Muscle layer of duodenum (tissue), 2 donors: ENCODE results near the gene ABHD18.

Source experiments
- H3K27ac ChIP-seq: one replicate; pipeline ENCODE4 v1.7.0; 2013; ENCODE audit warnings: mild to moderate bottlenecking, low read length
- H3K27me3 ChIP-seq: one replicate; pipeline ENCODE4 v1.7.0; 2013; ENCODE audit warnings: low read depth, mild to moderate bottlenecking, control low read depth, low read length
- H3K36me3 ChIP-seq, 2 donors: one replicate each; pipeline ENCODE4 v1.7.0; 2013; ENCODE audit warnings: low read length in 2 of 2, control low read depth in 1 of 2, mild to moderate bottlenecking in 1 of 2; ENCODE audit not compliant: insufficient read depth in 2 of 2, control insufficient read depth in 1 of 2
- H3K4me1 ChIP-seq, 2 donors: one replicate each; pipeline ENCODE4 v1.7.0; 2013; ENCODE audit warnings: low read length in 2 of 2, mild to moderate bottlenecking in 2 of 2, control low read depth in 1 of 2, moderate library complexity in 1 of 2; ENCODE audit not compliant: insufficient read depth in 2 of 2, control insufficient read depth in 1 of 2
- H3K4me3 ChIP-seq, 2 donors: one replicate each; pipeline ENCODE4 v1.7.0; 2013; ENCODE audit warnings: low read length in 2 of 2, low read depth in 1 of 2, mild to moderate bottlenecking in 1 of 2
- H3K9me3 ChIP-seq, 2 donors: one replicate each; pipeline ENCODE4 v1.7.0; 2013; ENCODE audit warnings: low read length in 2 of 2, control low read depth in 1 of 2, mild to moderate bottlenecking in 1 of 2; ENCODE audit not compliant: control insufficient read depth in 1 of 2
- donor health status: healthy.

Gene ABHD18

GRCh38 chr4:128076464-128076863 lies 111.3 kb downstream of the ABHD18 start:
- Histone ChIP-seq H3K4me3 (no peak overlapping the region), H3K36me3 (peaks cover 8 to 9% of the 10 kb centered on the region in 2 donors), H3K27me3 (no peaks in the 10 kb centered on the region), H3K27ac (no peak overlapping the region), H3K4me1 (no peaks in the 10 kb centered on the region), H3K9me3 (no peaks in the 10 kb centered on the region)
